Measurements from ENCODE around the gene TFB2M. TPM values are rescaled to one million over a fixed set of nuclear protein-coding genes. Genes with fewer than 3 reads are reported as not detected.
A peak's percentile ranks its signal among the peaks of the same experiment; 100 is the strongest.

The TFB2M gene
- total and polyA plus RNA-seq, 2 of the 13 experiments (the other 11 are each of a cell fraction or from before 2014, with no cell fraction given): 15.7 to 31.4 TPM

GRCh38 chr1:246528933-246529731, 36.9 kb downstream of the TFB2M start (continued):
- TF ChIP-seq CTCF (CRISPR knock-in tag; IDR thresholded peaks at IDR 0.05): peak; percentile 71
- TF ChIP-seq IKZF5 (CRISPR knock-in tag; IDR thresholded peaks at IDR 0.05): no peak
- TF ChIP-seq ZNF772 (CRISPR knock-in tag; IDR thresholded peaks at IDR 0.05): 0 out of 2 replicates have a peak, but pooled peaks have one; percentile 24
- no peak for TF ChIP-seq ZNF564 (CRISPR knock-in tag; IDR thresholded peaks at IDR 0.05)
- TF ChIP-seq ZNF607 (CRISPR knock-in tag; IDR thresholded peaks at IDR 0.05; ENCODE audit: borderline replicate concordance): no peak
- TF ChIP-seq TEAD3 (CRISPR knock-in tag; optimal IDR thresholded peaks at IDR 0.05; ENCODE audit: borderline replicate concordance): peak; percentile 76
- TF ChIP-seq PITX1 (CRISPR knock-in tag; IDR thresholded peaks at IDR 0.05): no peak
- TF ChIP-seq TARDBP (CRISPR knock-in tag; IDR thresholded peaks at IDR 0.05): no peak
- no peak for TF ChIP-seq ARID4A (CRISPR knock-in tag; IDR thresholded peaks at IDR 0.05; ENCODE audit: borderline replicate concordance)
- TF ChIP-seq ZGPAT (CRISPR knock-in tag; IDR thresholded peaks at IDR 0.05): no peak
- TF ChIP-seq EP300 (IDR thresholded peaks at IDR 0.05; ENCODE audit: low read depth in 2 of 2, low read length in 2 of 2): no peak
- no peak for TF ChIP-seq EP300 (CRISPR knock-in tag; IDR thresholded peaks at IDR 0.05; ENCODE audit: borderline replicate concordance)
- no peak for TF ChIP-seq NFAT5 (CRISPR knock-in tag; IDR thresholded peaks at IDR 0.05)
